Stomach (tissue), 4 donors: ENCODE measurements around the gene SHF.

Source experiments
- EP300 ChIP-seq: sonication (generic); formaldehyde crosslinking; IDR thresholded peaks from one replicate; pipeline ENCODE4 v1.6.1; 2017; ENCODE audit warnings: antibody characterized with exemption
- POLR2A ChIP-seq, 4 donors: fragments of 450-650 bp; IDR thresholded peaks; one replicate each; pipeline ENCODE4 v1.6.1; 2016; ENCODE audit warnings: antibody characterized with exemption in 4 of 4, control low read depth in 2 of 4, mild to moderate bottlenecking in 1 of 4, moderate library complexity in 1 of 4
- POLR2AphosphoS5 ChIP-seq, 3 donors: sonication (generic); formaldehyde crosslinking; IDR thresholded peaks; one replicate each; pipeline ENCODE4 v1.6.1; 2016; ENCODE audit warnings: antibody characterized with exemption in 3 of 3
- TF ChIP-seq, protein P1 (sequence below), 7 experiments: fragments of 450-650 bp in 4 of 7; fragments of 200-600 bp in 3 of 7; sonication (generic) in 3 of 7; IDR thresholded peaks; one replicate each; pipeline ENCODE4 v1.5.1; 2016 to 2019; ENCODE audit warnings: antibody characterized with exemption in 7 of 7, control low read depth in 2 of 7, mild to moderate bottlenecking in 1 of 7

DNA sequence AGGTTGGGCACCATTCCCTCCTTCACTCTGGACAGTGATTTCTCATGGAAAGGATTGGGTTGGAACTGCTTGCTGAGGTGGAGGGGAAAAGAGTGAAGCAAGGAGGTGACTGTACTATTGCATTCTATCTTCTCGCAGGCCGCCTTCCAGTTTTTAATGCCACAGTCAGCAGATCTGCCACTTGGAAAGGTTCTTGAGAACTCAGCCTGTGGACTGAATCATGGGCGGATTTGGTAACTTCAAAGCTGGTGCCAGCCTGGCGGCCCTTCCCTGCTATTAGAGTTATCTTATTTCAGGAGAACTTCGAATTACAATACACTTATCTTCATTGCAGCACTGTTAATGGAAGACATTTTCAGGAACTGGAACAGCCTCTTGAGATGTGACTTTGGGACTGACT lies 41.2 kb upstream of the SHF start:
- peak in 1 of 3 donors; percentile 43 for TF ChIP-seq POLR2AphosphoS5 (IDR thresholded peaks at IDR 0.05)
- TF ChIP-seq, protein P1, sequence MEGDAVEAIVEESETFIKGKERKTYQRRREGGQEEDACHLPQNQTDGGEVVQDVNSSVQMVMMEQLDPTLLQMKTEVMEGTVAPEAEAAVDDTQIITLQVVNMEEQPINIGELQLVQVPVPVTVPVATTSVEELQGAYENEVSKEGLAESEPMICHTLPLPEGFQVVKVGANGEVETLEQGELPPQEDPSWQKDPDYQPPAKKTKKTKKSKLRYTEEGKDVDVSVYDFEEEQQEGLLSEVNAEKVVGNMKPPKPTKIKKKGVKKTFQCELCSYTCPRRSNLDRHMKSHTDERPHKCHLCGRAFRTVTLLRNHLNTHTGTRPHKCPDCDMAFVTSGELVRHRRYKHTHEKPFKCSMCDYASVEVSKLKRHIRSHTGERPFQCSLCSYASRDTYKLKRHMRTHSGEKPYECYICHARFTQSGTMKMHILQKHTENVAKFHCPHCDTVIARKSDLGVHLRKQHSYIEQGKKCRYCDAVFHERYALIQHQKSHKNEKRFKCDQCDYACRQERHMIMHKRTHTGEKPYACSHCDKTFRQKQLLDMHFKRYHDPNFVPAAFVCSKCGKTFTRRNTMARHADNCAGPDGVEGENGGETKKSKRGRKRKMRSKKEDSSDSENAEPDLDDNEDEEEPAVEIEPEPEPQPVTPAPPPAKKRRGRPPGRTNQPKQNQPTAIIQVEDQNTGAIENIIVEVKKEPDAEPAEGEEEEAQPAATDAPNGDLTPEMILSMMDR (IDR thresholded peaks at IDR 0.05), result no peak
- TF ChIP-seq POLR2A (IDR thresholded peaks at IDR 0.05), result no peak
- no peak for TF ChIP-seq EP300
